NCI-H2227 (cell line): Measurements from ENCODE around the gene CD79B.
"Not testable (repeated sequence)": the region's sequence is repeated elsewhere in the genome, so short reads cannot be mapped to it uniquely, and the experiment has no call there.

Experiments used
- DNase-seq: peaks from one replicate; lab custom pipeline; 2025; ENCODE audit not compliant: unreplicated experiment; lab: John Stamatoyannopoulos, UW

Gene CD79B

DNA sequence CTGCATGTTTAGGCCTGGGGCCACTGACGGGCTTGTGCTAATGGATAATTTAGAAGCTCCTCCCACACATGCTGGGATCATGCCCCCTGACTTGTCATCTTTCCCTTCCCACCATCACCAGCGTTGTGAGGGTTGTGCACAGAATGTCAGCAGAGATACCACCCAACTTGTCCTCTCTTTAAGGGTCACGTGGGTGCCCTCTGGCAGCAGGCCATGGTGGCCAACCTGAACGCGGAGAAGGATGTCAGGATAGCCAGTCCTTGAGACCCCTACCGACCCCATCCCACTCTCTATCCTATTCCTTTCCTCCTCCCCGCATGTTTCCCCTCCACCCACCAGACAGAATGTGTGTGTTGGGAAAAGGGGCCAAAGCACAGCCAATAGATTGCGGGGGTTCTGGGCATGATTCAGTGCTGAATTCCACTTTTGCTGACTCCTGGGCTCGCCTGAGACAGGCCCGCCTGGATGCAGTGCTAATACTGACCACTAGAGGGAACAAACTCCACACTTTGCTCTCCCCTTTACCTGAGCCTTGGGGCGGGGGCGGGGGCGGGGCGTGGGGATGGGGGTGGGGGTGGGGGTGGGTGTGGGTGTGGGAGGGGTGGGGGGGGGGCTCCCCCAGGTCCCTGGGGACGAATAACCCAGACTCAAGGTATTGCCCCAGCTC, 50.1 kb downstream of the CD79B start, which contains the start of gene GH2:
GH2 (minus strand) TSS at position 10 of the 667 bp plus-strand sequence. CDS start 143 bp downstream, outside the sequence.
- DNase-seq, result peak; percentile 31

DNA sequence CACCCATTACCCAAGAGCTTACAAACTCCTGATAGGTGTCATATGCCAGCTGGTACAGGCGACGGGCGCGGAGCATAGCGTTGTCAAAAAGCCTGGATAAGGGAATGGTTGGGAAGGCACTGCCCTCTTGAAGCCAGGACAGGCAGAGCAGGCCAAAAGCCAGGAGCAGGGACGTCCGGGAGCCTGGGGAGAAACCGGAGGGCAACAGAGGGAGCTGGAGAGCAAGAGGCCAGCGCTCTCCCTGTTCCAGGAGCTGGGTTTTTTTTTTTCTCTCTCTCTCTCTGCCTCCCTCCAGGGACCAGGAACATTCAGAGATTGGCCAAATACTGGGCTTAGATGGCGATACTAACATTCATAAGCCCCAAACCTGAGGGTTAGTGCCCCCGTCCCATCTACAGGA, 50.8 kb downstream of the CD79B start:
- not testable (repeated sequence) for DNase-seq

DNA sequence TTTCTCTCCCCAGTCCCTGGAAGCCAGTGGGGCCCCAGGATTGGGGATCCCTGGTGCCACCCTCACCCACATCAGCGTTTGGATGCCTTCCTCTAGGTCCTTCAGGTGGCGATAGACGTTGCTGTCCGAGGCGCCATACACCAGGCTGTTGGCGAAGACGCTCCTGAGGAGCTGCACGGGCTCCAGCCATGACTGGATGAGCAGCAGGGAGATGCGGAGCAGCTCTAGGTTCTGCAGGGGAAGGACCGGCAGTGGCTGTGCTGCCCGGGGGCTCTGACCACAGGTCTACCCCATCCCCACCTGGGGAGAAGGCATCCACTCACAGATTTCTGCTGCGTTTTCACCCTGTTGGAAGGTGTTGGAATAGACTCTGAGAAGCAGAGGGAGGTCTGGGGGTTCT, 51.4 kb downstream of the CD79B start:
- no peak for DNase-seq
